ENCODE data around the gene SOX10. TPM values are rescaled to one million over a fixed set of nuclear protein-coding genes. Genes with fewer than 3 reads are reported as not detected.

Gene SOX10
- polyA plus RNA-seq, 1 donor from 2014 or later: not detected

DNA sequence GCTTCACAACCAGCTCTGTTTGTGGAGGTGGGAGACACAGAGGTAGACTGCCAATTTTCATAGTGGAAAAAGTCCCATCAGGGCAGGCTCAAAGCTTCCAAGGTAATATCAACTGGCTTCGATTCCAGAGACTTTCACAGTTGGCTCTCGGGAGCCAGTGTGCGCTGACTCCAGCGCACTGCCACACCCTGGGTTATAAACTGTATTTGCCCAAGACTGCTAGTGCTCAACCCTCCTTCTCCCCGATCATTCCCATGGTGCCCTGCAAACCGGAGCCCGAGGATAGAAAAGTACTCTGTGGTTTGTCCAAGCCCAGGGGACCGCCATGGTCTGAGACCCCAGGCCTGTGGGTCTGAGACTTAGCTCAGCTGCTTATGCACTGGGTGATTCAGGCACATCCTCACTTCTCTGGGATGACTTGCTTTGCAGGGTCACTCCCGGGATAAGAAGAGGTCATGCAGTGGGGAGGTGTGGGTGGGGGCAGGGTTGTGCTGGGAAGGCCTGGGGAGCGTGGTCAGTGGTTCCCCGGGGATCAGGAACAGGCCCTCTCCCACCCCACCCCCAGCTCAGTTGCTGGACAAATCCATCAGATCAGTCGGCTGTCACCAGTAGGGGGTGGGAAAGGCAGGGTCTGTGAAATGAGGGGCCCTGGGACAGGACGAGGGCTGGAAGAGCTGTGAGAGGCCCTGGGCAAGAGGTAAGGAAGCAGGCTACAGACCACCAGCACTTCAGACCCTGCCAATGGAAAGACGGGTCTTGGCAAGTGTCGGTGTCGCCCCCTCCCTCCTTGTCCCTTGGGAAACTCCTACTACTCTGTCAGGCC, 46.2 kb upstream of the SOX10 start:
- Histone ChIP-seq H3K9ac (ENCODE audit: low read length) (no peak overlapping the region), H3K9me2 (ENCODE audit: insufficient read depth, low read length) (no peaks in the 10 kb centered on the region), H3K4me2 (ENCODE audit: low read length) (no peak overlapping the region), H3K27ac (ENCODE audit: low read length) (no peak overlapping the region), H3K36me3 (ENCODE audit: insufficient read depth, low read length) (no peaks in the 10 kb centered on the region), H3F3A (ENCODE audit: insufficient read depth, low read length, poor library complexity, severe bottlenecking) (no peaks in the 10 kb centered on the region), H3K27me3 (ENCODE audit: insufficient read depth, low read depth, low read length) (no peaks in the 10 kb centered on the region), H3K9me3 (ENCODE audit: low read length) (no peaks in the 10 kb centered on the region), H3K79me2 (replicated peaks; ENCODE audit: insufficient read depth, low read length) (no peaks in the 10 kb centered on the region), H2AFZ (ENCODE audit: low read depth, low read length) (no peak overlapping the region), H3K4me3 (ENCODE audit: low read length) (no peak overlapping the region), H4K20me1 (ENCODE audit: insufficient read depth) (no peaks in the 10 kb centered on the region)
- TF ChIP-seq RAD21 (conservative IDR thresholded peaks at IDR 0.05) (no peak), POLR2AphosphoS5 (IDR thresholded peaks at IDR 0.05) (no peak), SMC3 (conservative IDR thresholded peaks at IDR 0.05; ENCODE audit: poor library complexity) (no peak), MXI1 (conservative IDR thresholded peaks at IDR 0.05; ENCODE audit: poor library complexity, severe bottlenecking) (no peak), TAF1 (IDR thresholded peaks at IDR 0.05; ENCODE audit: low read depth) (no peak), REST (IDR thresholded peaks at IDR 0.05; ENCODE audit: borderline replicate concordance) (no peak), EP300 (conservative IDR thresholded peaks at IDR 0.05; ENCODE audit: poor library complexity, severe bottlenecking) (no peak), EZH2 (IDR thresholded peaks at IDR 0.05; ENCODE audit: borderline replicate concordance, insufficient read depth, low read length, poor library complexity, severe bottlenecking) (no peak)
- TF ChIP-seq, protein P1, sequence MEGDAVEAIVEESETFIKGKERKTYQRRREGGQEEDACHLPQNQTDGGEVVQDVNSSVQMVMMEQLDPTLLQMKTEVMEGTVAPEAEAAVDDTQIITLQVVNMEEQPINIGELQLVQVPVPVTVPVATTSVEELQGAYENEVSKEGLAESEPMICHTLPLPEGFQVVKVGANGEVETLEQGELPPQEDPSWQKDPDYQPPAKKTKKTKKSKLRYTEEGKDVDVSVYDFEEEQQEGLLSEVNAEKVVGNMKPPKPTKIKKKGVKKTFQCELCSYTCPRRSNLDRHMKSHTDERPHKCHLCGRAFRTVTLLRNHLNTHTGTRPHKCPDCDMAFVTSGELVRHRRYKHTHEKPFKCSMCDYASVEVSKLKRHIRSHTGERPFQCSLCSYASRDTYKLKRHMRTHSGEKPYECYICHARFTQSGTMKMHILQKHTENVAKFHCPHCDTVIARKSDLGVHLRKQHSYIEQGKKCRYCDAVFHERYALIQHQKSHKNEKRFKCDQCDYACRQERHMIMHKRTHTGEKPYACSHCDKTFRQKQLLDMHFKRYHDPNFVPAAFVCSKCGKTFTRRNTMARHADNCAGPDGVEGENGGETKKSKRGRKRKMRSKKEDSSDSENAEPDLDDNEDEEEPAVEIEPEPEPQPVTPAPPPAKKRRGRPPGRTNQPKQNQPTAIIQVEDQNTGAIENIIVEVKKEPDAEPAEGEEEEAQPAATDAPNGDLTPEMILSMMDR (IDR thresholded peaks at IDR 0.05; ENCODE audit: poor library complexity, severe bottlenecking): no peak

DNA sequence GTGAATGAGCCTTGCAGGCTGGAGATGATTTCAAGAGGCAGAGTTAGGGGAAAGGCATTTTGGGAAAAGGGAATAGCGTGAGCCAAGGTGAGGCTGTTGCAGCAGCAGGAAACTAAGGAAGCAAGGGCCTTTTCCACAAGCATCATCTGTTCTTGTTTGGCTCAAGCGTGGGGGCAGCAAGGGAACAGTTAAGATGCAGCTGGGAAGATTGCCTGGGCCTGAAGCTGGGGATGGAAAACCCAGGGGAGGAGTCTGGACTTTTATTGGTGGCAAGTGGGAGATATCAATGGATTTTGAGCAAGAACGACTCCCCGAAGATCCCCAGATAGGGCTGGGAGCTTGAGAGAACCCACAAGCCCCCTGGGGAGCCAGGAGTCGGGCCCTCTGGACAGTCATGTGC, 45.5 kb upstream of the SOX10 start:
- H3K9me2 ChIP-seq (ENCODE audit: insufficient read depth, low read length): no peaks in the 10 kb centered on the region

More for the DNA sequence above, 45.5 kb upstream of the SOX10 start:
- Histone ChIP-seq H3K27me3 (ENCODE audit: insufficient read depth, low read depth, low read length) (no peaks in the 10 kb centered on the region), H3F3A (ENCODE audit: insufficient read depth, low read length, poor library complexity, severe bottlenecking) (no peaks in the 10 kb centered on the region), H4K20me1 (ENCODE audit: insufficient read depth) (no peaks in the 10 kb centered on the region), H2AFZ (ENCODE audit: low read depth, low read length) (no peak overlapping the region), H3K4me2 (ENCODE audit: low read length) (no peak overlapping the region), H3K9ac (ENCODE audit: low read length) (no peak overlapping the region), H3K36me3 (ENCODE audit: insufficient read depth, low read length) (no peaks in the 10 kb centered on the region), H3K27ac (ENCODE audit: low read length) (no peak overlapping the region), H3K79me2 (replicated peaks; ENCODE audit: insufficient read depth, low read length) (no peaks in the 10 kb centered on the region), H3K9me3 (ENCODE audit: low read length) (no peaks in the 10 kb centered on the region), H3K4me3 (ENCODE audit: low read length) (no peak overlapping the region)
- TF ChIP-seq, protein P1 (IDR thresholded peaks at IDR 0.05; ENCODE audit: poor library complexity, severe bottlenecking): no peak
- TF ChIP-seq POLR2AphosphoS5 (IDR thresholded peaks at IDR 0.05) (no peak), EZH2 (IDR thresholded peaks at IDR 0.05; ENCODE audit: borderline replicate concordance, insufficient read depth, low read length, poor library complexity, severe bottlenecking) (no peak), REST (IDR thresholded peaks at IDR 0.05; ENCODE audit: borderline replicate concordance) (no peak), MXI1 (conservative IDR thresholded peaks at IDR 0.05; ENCODE audit: poor library complexity, severe bottlenecking) (no peak), EP300 (conservative IDR thresholded peaks at IDR 0.05; ENCODE audit: poor library complexity, severe bottlenecking) (no peak), SMC3 (conservative IDR thresholded peaks at IDR 0.05; ENCODE audit: poor library complexity) (no peak), TAF1 (IDR thresholded peaks at IDR 0.05; ENCODE audit: low read depth) (no peak), RAD21 (conservative IDR thresholded peaks at IDR 0.05) (no peak)

Measured in neural cell (in vitro differentiated cells).